Measurements from ENCODE around the gene PALLD.
"Not testable (repeated sequence)": the region's sequence is repeated elsewhere in the genome, so short reads cannot be mapped to it uniquely, and the experiment has no call there.

PALLD gene

GRCh38 chr4:168679819-168680218, 183.0 kb downstream of the PALLD start:
- no peak for DNase-seq

- DNase-seq: no peak
Measured at GRCh38 chr4:168682898-168683500, 186.1 kb downstream of the PALLD start.

- no peak for DNase-seq
Measured at GRCh38 chr4:168683595-168683994, 186.7 kb downstream of the PALLD start.

DNA sequence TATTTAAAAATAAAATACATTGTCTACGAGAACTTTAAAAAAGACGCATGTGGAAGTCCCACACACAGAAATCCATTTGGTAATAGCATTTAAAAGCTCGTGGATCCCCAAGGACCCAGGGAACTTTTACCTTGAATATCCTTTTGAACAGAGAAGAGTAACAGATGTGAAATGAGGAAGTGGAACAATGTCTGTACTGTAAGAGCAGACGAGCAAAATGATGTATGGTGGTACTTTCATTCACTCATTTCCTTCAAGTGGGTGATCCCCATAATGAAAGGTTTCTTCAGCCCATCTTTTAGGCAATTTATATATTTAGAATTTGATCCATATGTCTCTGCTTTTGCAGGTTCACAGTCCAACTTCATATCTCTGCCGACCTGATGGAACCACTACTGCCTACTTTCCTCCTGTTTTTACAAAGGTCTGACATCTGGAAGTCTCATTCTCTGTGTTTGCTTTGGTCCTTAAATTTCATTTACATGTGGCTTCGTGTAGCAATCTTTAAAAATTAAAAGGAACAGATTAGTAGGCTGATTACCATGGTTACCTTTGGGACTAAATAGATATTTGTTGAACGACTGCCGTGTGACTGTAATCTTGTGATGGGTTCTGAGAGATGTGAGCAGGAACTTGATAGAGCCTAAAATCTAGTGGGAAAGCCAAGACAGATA, 188.4 kb downstream of the PALLD start:
- DNase-seq: no peak

GRCh38 chr4:168688584-168688983, 191.7 kb downstream of the PALLD start:
- no peak for DNase-seq

DNA sequence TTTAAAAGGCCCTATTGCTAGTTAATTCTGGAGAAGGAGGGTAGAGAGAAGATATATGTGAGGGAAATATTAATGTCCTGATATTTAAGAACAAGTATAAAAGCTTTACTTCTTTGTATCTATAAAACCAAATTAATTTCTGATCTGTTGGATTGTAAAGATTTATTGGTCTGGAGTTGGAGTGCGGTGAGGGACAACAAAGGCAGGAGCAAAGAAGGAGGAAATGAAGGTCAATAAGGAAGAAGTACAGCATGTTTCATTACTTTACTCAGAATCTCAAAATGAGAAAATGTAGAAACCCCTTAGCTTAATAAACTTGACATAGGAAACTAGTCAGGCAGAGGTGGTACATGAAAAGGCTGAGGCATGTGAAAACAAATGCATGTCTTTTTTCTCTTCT, 192.9 kb downstream of the PALLD start:
- no peak for DNase-seq

GRCh38 chr4:168690199-168690598, 193.3 kb downstream of the PALLD start:
- no peak for DNase-seq

DNA sequence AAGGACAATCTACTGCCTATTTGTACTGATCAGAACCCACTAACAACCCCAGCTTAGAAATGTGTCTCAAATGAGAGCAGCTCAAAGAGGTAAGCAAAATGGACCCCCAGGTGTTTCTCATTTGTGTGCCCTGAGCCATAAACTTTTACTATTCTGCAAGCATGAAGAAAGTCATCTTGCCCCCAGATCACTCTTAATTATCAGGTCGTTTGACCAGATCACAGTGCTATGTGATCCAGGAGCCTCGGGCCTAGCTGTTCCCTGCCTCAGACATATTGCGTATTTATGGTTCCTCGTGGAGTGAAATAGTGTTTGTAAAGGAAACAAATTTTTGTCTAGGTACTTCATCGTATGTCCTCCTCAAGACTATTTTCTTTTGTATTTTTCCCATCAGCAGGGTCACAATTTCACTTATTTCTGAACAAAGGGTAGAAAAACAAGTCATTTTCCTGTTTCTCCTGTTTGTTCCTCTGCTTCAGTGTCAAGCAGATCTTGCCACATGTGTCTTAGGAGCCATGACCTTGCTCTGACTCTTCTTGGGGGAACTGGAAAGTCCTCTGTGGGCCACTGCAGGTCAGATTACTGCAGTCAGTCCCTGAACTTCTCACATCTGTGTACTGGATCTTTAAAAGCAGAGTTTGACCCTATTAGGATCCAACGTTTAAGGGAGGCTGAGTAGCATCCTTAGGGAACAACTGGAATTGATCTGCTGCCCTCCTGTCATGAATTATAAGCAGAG, 194.9 kb downstream of the PALLD start:
- no peak for DNase-seq

DNA sequence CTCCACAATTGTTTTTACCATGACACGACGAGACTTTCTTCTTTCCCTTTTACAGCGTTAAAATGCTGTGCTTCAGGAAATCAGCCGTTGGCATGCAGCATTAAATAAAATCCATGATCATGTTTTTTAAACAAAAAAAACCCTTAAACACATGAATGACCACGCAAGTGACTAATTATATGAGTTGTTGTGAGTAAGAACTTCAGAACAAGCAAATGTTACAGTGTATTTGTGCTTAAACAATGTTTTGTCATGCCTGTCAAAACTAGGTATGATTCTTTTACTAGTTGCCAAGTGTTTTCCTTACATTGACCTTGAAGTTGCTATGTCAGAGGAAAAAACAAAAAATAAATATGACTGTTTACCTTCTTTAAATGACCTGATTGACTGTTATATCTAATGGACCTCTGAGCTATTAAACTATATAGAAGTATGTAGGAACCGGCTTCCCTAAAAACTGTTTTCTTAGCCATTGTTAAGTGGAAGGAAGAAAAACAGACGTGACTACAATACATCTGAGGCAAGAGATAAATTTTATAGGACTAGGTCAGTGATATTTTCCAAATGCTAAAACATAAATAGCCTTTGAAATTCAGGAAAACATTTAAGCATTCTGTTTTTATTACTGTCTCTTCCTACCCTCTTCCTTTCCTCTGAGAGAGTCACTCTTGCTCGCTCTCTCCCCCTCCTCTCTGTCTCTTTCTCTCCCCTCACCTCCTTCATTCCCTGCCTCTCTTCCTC, 197.1 kb downstream of the PALLD start:
- no peak for DNase-seq

- no peak for DNase-seq
Measured at GRCh38 chr4:168694667-168695066, 197.8 kb downstream of the PALLD start.

DNA sequence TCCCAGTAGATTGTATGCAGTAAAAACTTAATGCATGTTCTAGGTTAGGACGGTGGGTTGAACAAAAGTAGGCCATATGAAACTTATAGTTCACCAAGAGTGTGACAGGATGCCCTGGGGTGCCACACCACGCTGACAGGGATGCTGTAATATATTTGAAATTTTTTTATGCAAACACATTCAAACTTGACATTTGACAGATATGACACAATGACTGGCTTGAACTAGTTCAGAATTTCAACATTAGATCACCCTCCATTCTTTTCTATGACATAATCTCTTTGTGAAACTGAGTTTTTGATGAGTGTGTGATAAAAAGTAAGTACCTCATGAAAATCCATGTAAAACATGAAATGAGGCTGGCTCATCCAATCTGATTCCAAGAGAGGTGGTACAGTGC, 198.4 kb downstream of the PALLD start:
- no peak for DNase-seq

- DNase-seq: no peak
Measured at GRCh38 chr4:168696280-168696679, 199.4 kb downstream of the PALLD start.

GRCh38 chr4:168696826-168697225, 200.0 kb downstream of the PALLD start:
- DNase-seq: no peak

DNA sequence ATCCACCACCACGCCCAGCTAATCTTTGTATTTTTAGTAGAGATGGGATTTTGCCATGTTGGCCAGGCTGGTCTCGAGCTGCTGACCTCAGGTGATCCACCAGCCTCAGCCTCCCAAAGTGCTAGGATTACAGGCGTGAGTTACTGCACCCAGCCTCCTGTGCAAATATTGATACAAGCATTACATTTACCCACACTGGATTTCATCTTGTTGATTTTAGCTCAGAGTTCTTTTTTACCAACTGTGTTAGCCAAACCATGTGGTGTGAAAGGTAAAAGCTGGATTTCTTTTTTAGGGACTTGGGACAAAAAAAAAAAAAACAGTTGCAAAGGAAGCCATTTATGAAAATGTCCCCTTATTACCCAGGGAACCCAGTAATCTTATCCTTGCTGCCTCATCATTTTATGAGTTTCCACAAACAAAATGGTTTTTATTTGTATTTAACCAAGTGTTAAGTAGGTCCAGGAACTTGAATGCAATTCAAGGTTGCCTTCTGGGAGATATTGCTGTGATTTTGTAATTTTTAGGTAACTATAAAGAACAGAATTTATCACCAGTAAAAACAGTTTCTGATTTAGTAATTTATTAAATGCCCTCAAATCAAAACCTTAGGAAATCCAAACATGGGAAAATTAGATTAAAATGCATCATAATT, 202.5 kb downstream of the PALLD start:
- DNase-seq: no peak

- DNase-seq: no peak
Measured at GRCh38 chr4:168701061-168701460, 204.2 kb downstream of the PALLD start.

DNA sequence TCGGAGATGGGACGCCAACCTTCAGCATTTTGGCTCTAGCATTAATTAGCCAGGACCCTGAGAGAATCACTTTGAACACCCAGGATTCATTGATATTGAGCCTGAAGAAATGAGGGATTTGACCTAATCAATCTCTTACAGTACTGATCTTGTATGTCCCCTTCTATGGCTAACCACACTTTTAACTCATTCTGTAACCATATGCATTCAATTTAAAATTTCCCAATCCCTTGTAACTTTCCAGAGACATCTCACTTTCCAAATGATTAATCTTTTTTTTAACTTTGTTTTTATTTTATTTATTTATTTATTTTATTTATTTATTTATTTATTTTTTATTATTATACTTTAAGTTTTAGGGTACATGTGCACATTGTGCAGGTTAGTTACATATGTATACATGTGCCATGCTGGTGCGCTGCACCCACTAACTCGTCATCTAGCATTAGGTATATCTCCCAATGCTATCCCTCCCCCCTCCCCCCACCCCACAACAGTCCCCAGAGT, 205.8 kb downstream of the PALLD start:
- not testable (repeated sequence) for DNase-seq

DNA sequence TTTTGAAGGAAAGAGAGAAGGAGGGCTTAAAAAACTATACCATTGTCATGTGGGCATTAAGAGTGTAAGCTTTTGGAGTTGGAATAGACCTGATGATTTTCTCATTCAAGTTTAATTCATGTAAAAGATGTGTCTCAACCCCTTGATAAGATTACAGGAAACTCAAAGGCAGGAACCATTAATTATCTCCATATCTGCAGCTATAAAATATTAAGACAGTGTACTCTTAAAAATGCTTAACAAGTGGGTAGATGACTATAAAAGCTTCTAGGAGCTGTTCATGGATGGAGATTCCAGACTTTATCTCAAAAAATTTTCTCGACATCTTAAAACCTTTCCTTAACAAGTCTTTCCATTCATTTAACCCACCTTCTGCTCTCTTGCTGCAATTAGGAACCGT, 208.3 kb downstream of the PALLD start:
- no peak for DNase-seq

GRCh38 chr4:168707205-168707604, 210.4 kb downstream of the PALLD start:
- DNase-seq: no peak

DNA sequence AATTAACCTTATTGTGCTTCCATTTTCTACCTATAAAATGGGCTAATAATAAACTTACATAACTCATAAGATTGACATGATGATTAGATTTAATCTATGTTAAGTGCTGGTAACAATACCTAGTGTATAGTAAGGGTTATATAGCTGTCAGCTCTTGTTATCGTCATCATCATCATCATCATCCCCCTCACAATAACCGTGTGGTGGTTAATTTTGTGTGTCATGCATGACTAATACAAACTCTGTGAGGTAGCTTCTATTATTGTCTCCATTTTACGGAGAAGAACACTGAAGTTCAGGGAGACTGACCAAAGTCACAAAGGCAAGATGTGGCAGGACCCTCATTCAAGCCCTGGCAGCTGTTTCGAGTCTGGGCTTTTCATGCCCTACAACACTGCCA, 211.3 kb downstream of the PALLD start:
- no peak for DNase-seq

- DNase-seq: no peak
Measured at GRCh38 chr4:168710353-168710946, 213.6 kb downstream of the PALLD start.

DNA sequence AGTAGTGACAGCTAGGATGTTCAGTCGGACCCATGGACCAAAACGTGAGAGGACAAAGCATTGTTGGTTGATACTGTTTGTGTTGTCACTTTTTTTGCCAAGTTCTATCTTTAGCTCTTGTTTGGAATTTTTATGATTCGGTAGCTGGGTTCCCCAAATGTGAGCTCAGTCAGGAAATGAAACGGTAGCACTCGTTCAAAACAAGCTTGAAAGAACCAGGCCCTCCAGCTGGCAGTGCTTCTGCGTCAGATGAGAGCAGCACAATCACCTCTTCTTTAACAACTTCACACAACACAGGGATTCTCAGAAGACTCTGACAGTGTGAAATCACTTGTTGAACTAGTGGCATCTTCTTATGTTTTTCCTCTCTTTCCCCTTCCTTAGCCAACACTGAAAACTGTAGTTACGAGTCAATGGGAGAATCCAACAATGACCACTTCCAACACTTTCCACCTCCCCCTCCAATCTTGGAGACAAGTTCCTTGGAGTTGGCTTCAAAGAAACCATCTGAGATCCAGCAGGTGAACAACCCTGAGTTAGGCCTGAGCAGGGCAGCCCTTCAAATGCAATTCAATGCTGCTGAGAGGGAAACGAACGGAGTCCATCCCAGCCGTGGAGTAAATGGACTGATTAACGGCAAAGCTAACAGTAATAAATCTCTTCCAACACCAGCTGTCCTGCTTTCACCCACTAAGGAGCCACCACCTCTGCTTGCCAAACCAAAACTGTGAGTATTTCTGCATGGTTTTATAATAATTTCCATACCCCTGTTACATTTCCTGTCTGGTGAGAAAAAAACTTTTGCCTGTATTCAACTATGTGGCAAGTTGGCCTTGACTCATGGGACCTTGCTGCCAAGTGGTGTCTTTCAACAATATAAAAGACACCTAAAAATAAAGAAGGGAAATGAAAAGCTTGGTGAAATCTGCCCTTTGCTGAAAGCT, 214.6 kb downstream of the PALLD start:
- no peak for DNase-seq

Measured in central memory CD4-positive, alpha-beta T cell (primary cell).